SHP77 treated with DMSO at 0.1 percent for 48 hours (cell line): Measurements from ENCODE around the gene KHDC4.
"Not testable (repeated sequence)": the region's sequence is repeated elsewhere in the genome, so short reads cannot be mapped to it uniquely, and the experiment has no call there.

Source experiments
- DNase-seq: peaks from one replicate; lab custom pipeline; 2025; lab: John Stamatoyannopoulos, UW

The KHDC4 gene

GRCh38 chr1:155940993-155941844 is 7.0 kb upstream of the KHDC4 start, which contains the start of gene RXFP4:
TSS of gene RXFP4 (plus strand) at chr1:155941638. CDS start at chr1:155941710, 72 bp downstream.
- peak; percentile 76 for DNase-seq

GRCh38 chr1:155940482-155940992 is 6.3 kb upstream of the KHDC4 start:
- DNase-seq = peak; percentile 86

DNA sequence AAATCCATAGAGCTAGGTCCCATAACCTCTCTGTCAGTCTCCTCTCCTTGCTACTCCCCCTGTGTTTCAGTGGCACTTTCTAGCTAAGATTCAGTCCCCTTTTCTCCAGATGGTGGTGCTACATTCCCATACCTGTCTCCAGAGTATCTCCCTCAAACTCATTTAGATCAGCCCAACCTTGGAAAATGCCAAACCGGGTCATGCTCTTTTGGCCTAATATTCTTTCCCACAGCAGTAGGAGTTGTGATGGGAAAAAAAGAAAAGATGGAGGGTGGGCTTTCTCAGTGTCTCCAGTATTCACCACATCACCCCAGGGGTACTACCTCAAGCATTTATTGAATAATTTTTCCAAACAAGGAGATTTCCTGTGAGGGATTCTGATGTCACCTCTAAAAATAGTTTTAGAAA is 4.0 kb upstream of the KHDC4 start:
- peak; percentile 85 for DNase-seq

DNA sequence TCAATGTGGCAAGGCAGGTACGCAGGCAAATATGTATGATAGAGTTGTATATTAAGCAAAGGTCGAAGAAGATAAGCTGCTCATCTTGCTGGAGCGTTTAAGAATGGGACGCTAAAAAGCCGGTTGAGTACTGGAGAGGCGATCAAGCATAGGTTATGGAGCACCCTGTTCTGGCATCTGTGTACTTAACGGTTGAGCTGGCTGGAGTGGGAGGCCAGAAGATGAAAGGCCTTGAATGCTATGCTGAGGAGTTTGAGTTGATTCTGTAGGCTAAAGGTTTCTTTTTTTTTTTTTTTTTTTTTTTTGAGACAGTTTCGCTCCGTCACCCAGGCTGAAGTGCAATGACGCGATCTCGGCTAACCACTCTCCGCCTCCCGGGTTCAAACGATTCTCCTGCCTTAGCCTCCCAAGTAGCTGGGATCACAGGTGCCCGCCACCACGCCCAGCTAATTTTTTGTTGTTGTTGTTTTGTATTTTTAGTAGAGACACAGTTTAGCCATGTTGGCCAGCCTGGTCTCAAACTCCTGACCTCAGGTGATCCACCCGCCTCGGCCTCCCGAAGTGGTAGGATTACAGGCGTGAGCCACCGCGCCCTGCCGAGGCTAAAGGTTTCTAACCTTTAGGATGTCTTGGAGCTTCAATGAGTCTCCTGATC is 850 bp upstream of the KHDC4 start:
- peak; percentile 83 for DNase-seq

DNA sequence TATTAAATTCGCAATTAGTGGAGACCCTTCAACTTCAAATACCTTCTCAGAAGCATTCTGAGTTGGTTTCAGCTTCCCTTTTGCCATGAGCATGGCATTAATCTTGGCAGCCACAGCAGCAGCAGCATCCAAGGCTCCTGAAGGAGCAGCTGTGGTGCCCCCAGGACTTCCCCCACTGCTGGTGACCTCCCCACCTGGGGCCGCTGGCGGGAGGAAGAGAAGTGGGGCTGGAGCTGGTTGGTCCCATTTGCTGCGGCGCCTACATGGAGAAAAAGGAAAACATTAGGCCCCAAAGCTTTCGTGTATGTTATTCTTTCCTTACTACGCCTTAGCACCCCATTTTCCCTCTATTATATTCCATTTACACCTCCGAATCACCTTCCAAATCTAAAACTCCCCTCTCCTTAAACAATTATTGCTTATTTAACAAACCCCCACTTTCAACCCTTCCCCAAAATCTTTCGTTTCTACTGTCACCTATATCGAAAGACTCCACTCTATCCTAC is 569 bp downstream of the KHDC4 start:
- no peak for DNase-seq

DNA sequence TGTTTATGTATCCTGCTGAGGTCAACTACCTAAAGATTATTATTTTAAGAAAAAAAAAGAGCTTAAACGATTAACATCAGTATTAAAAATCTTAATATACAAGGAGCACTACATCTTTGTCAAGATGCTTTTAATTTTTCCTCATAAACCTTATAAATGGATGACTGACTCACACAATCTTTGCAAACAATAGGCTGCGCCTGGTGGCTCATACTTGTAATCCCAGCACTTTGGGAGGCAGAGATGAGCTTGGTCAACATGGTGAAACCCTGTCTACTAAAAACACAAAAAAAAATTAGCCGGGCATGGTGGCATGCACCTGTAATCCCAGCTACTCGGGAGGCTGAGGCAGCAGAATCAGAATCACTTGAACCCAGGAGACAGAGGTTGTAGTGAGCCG is 1.7 kb downstream of the KHDC4 start:
- DNase-seq = no peak

DNA sequence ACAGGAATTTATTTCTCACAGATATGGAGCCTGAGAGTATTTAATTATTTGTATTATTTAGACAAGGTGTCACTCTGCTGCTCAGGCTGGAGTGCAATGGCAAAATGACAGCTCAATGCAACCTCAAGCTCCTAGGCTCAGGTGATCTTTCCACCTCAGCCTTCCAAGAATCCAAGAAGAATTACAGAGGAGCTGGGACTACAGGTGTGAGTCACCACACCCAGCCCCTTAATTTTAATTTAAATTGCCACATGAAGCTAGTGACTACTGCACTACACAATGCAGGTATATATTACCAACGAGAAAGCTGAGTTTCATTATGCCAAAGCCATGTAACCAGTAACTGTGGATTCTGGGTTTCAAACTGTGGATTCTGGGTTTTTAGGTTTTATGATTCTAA is 2.1 kb downstream of the KHDC4 start:
- DNase-seq = no peak

GRCh38 chr1:155931332-155932038 is 2.7 kb downstream of the KHDC4 start:
- no peak for DNase-seq

GRCh38 chr1:155930725-155931124 is 3.5 kb downstream of the KHDC4 start:
- not testable (repeated sequence) for DNase-seq

DNA sequence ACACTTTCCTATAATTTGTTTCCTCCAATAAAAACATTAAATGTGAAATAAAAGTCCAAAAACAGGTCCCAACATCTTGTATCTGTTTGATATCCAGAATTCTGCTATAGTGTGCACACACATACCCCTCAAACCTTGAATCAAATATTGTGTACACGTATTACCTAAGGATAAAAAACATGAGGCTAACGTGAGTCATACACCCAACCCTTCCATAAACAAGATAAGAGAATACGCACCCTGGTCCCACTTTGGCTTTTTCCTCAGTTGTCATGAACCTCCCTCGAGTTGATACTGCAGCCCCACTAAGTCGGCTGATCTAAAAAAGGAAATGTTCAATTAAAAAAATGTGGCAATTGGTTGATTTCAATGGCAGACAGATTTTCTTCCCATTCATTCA is 5.2 kb downstream of the KHDC4 start:
- no peak for DNase-seq

DNA sequence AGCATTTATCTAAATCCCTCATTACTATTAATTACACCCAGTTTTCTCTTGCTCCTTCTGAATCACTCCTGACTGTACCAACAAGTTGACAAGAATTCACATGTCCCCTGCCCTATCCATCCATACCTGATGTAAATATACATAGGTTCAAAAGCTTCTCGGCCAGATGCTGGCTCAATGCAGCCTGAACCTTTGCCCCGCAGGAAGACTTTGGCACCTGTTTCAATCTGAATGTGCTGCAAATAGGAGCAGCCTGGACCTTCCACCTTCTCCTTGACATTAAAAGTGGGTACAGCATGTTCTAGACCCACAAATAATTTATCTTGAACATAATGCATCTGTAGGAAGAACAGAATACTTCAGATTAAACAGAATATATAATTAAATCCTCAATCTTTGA is 8.7 kb downstream of the KHDC4 start:
- no peak for DNase-seq

DNA sequence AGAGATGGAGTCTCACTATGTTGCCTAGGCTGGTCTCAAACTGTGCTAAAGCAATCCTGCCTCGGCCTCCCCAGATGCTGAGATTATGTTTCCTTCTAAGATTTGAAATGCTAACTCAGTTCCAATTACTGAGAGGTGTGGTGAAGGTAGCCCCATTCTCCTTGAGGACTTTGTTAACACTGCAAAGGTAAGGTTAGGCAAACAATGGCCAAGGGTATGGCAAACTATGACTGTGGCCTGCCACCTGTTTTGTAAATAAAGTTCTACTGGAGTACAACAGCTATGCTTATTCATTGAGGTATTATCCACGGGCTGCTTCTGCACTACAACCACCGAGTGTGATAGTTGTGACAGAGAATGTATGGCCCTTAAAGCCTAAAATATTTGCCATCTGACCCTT is 13.5 kb downstream of the KHDC4 start:
- no peak for DNase-seq

GRCh38 chr1:155919801-155920200 is 14.4 kb downstream of the KHDC4 start:
- DNase-seq = no peak

DNA sequence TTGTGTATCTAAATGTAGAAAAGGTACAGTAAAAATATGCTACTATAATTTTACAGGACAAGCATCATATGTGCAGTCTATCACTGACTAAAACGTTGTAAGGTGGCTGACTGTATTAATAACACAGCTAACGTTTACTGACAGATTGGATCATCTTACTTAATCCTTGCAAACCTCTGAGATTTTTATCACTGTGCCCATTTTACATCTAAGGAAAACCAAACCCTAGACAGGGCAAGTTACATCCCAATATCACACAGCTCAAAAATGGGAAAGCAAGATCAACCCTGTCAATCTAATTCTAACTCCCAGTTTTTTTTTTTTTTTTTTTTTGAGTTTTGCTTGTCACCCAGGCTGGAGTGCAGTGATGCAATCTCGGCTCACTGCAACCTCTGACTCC is 15.6 kb downstream of the KHDC4 start:
- DNase-seq = no peak

GRCh38 chr1:155913969-155914757 is 20.1 kb downstream of the KHDC4 start:
- no peak for DNase-seq

DNA sequence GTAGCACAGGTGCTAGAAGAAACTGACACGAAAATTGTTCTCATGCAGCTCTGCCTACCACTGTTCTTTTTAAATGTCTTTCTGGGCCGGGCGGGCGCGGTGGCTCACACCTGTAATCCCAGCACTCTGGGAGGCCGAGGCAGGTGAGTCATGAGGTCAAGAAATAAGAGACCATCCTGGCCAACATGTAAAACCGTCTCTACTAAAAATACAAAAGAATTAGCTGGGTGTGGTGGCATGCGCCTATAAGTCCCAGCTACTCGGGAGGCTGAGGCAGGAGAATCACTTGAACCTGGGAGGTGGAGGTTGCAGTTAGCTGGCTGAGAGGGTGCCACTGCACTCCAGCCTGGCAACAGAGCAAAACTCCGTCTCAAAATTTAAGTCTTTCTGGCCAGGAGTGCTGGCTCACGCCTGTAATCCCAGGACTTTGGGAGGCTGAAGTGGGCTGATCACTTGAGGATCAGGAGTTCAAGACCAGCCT is 22.1 kb downstream of the KHDC4 start:
- no peak for DNase-seq

DNA sequence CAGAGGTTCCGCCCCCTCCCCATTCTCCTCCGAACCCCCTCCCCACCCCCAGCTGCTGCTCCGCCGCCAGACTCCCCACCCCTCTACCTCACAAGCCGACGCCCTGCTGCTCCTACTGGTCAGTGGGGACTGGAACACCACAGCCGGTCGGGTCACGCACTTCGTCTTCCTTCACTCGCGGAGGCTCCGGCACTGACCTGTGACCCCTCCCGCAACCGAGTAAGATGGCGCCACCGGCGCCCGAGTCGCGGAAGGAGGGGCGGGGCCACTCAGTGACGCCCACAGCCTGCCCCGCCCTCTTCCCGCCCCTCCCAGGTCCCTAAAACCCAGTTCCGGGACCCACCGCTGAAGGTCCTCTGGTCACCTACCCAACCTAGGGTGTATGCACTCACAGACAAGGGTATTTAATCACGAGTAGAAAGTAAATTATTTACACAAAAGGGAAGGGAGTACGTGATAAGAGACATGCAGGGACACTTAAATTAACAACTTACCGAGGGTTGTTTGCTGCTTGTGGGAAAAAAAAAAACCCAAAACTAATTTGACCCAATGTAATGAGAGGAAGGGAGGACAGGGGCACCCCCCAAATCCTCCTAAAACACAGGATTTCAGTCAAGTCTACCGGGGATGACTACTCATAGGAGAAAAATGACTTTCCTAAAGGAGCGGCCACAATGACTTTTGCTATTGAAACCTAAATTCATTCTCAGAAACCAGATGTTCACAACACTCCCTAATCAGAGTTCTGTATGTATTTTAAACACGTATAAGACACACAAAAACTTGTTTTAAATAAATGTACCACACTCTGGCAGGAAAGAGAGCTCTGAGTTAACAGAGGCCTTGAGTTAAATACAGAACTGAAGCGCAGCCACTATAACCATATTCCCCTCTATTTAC is 22.8 kb downstream of the KHDC4 start, which contains the start of gene RIT1:
TSS of gene RIT1 (minus strand) at position 194 of the 900 bp plus-strand sequence. CDS start 588 bp downstream, outside the sequence.
- peak; percentile 74 for DNase-seq

DNA sequence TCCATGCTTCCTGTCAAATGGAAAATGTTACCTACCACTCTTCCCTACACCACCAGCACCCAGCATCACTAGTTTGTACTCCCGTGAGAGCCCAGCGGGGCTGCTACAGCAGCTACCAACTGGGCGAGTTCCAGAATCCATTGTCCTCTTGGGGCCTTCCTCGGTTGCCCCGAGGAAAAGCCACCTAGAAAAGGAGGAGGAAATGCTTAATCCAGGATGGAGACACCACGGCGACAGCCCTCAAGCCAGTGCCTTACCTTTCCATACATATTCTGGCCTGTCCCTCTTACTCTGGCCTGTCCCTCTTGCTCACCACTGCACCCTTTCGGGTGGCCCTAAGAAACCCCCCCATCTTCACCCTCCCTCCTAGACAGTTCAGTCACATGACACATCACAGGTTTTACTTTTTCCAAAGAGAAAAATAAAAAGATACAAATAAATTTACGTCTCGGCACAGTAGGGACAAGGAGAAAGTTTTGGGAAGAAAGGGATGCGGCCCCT is 23.5 kb downstream of the KHDC4 start:
- DNase-seq = peak; percentile 51

DNA sequence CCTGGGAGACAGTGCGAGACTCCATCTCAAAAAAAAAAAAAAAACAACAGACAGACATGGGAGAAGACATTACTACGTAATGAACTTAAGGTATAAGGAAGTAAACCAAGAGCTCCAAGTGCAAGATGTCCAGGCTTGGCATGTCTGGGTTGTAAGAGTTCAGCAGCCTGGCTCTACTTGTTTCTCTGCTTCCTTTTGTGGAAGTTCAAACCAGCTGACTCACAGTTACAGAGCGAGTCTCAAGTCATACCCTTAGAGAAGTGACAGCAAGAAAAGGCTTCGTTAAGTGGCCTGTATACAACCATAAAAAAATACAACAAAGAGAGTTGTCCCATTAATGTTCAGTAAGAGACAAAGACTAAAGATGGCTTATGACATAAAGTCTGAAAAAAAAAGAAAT is 24.3 kb downstream of the KHDC4 start:
- DNase-seq = no peak

DNA sequence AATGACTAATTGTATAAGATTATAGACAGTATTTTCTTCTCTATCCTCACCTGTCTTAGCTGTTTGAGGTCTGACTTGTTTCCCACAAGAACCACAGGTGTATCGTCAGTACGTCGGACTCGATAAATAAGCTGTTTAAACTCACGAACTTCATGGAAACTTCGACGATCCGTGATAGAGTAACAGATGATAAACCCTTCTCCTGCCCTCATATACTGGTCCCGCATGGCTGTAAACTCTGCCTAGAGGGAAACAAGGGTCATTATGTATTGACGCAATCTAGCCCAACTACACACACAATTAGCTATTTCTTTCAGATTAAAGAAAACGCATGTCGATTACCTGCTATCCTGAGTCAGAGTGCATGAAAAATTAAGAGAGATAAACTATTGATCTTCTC is 30.0 kb downstream of the KHDC4 start:
- DNase-seq = no peak
